HepG2 (cell line): ENCODE results near the gene MED9. TPM values are rescaled to one million over a fixed set of nuclear protein-coding genes. Genes with fewer than 3 reads are reported as not detected.

Experiments used
- BATF2 ChIP-seq: sonication (generic); formaldehyde crosslinking; IDR thresholded peaks from 2 replicates; pipeline ENCODE4 v1.8.0; 2022; ENCODE audit warnings: mild to moderate bottlenecking, missing genetic modification reagents, moderate library complexity
- ERF ChIP-seq: IDR thresholded peaks from 2 replicates; pipeline ENCODE4 v1.6.1; 2018; ENCODE audit warnings: missing biosample characterization, missing genetic modification reagents
- FOXK1 ChIP-seq: sonication (generic); formaldehyde crosslinking; IDR thresholded peaks from 2 replicates; pipeline ENCODE4 v1.4.0; 2020; ENCODE audit warnings: low read depth, missing genetic modification reagents, borderline replicate concordance
- FOXP1 ChIP-seq, 2 experiments: fragments of 450-650 bp in 1 of 2; IDR thresholded peaks; 2 replicates each; pipeline ENCODE4 v1.6.1; 2017 to 2018; ENCODE audit warnings: antibody characterized with exemption in 1 of 2
- GPN1 ChIP-seq: sonication (generic); formaldehyde crosslinking; IDR thresholded peaks from 2 replicates; pipeline ENCODE4 v1.5.1; 2020; ENCODE audit warnings: missing genetic modification reagents, borderline replicate concordance
- KLF12 ChIP-seq: sonication (generic); formaldehyde crosslinking; IDR thresholded peaks from 2 replicates; pipeline ENCODE4 v1.4.0; 2020; ENCODE audit warnings: missing genetic modification reagents, borderline replicate concordance
- KMT2A ChIP-seq: sonication (generic); formaldehyde crosslinking; IDR thresholded peaks from 2 replicates; pipeline ENCODE4 v1.4.0; 2020; ENCODE audit warnings: missing genetic modification reagents
- NFKBIZ ChIP-seq: IDR thresholded peaks from 2 replicates; pipeline ENCODE4 v1.6.1; 2018; ENCODE audit warnings: missing genetic modification reagents, missing compliant biosample characterization
- NPAS2 ChIP-seq: sonication (generic); formaldehyde crosslinking; IDR thresholded peaks from 2 replicates; pipeline ENCODE4 v1.8.0; 2022; ENCODE audit warnings: mild to moderate bottlenecking, missing genetic modification reagents, borderline replicate concordance
- TBX3 ChIP-seq: fragments of 450-650 bp; IDR thresholded peaks from 2 replicates; pipeline ENCODE4 v1.6.1; 2017; ENCODE audit warnings: antibody characterized with exemption, mild to moderate bottlenecking, inconsistent platforms, borderline replicate concordance
- TRIM22 ChIP-seq: fragments of 450-650 bp; IDR thresholded peaks from 2 replicates; pipeline ENCODE4 v1.6.1; 2017
- ZHX2 ChIP-seq, 2 experiments: sonication (generic) in 1 of 2; formaldehyde crosslinking in 1 of 2; IDR thresholded peaks; 2 replicates each; pipeline versions ENCODE4 v1.6.1 to v1.9.0; 2014 to 2022; ENCODE audit warnings: antibody characterized with exemption in 1 of 2, borderline replicate concordance in 1 of 2, inconsistent platforms in 1 of 2, low read depth in 1 of 2, missing genetic modification reagents in 1 of 2
- ZMYM4 ChIP-seq: sonication (generic); formaldehyde crosslinking; IDR thresholded peaks from 2 replicates; pipeline ENCODE4 v1.8.1; 2023; ENCODE audit warnings: mild to moderate bottlenecking, missing genetic modification reagents
- ZNF501 ChIP-seq: sonication (generic); formaldehyde crosslinking; IDR thresholded peaks from 2 replicates; pipeline ENCODE4 v1.5.1; 2020; ENCODE audit warnings: mild to moderate bottlenecking, moderate library complexity, missing genetic modification reagents
- ZNF570 ChIP-seq: sonication (generic); formaldehyde crosslinking; IDR thresholded peaks from 2 replicates; pipeline ENCODE4 v1.4.0; 2020; ENCODE audit warnings: mild to moderate bottlenecking, missing genetic modification reagents, borderline replicate concordance
- ZNF766 ChIP-seq: sonication (generic); formaldehyde crosslinking; IDR thresholded peaks from 2 replicates; pipeline ENCODE4 v1.5.0; 2020; ENCODE audit warnings: missing genetic modification reagents, borderline replicate concordance
- ZNF800 ChIP-seq: sonication (generic); formaldehyde crosslinking; IDR thresholded peaks from 2 replicates; pipeline ENCODE4 v1.4.0; 2020; ENCODE audit warnings: missing genetic modification reagents
- ZNF839 ChIP-seq: sonication (generic); formaldehyde crosslinking; IDR thresholded peaks from 2 replicates; pipeline ENCODE4 v1.4.0; 2020; ENCODE audit warnings: missing genetic modification reagents, mild to moderate bottlenecking, borderline replicate concordance
- ZNF841 ChIP-seq: sonication (generic); formaldehyde crosslinking; IDR thresholded peaks from 2 replicates; pipeline ENCODE4 v1.8.1; 2023; ENCODE audit warnings: missing genetic modification reagents, borderline replicate concordance
- polyA plus RNA-seq, 8 experiments: library from polyadenylated mRNA; depleted of rRNA in 3 of 8; stranded (reverse) in 7 of 8; unstranded in 1 of 8; fragments of >200 nt; fragmentation: Illumina TruSeq in 4 of 8; extraction: Trizol in 4 of 8; gene quantifications; 2 replicates each; pipeline versions ENCODE4 v1.2.1 to v1.2.3, GENCODE V29; 2011 to 2016; ENCODE audit warnings: low read depth in 4 of 8, missing spikeins in 1 of 8, mixed read lengths in 1 of 8; ENCODE audit not compliant: insufficient read depth in 1 of 8
- total RNA-seq, 5 experiments: library from RNA; depleted of rRNA; stranded (reverse); fragments of >200 nt; fragmentation: Illumina TruSeq; extraction: Trizol; gene quantifications; 2 replicates each; pipeline ENCODE4 v1.2.3, GENCODE V29; 2016; ENCODE audit warnings: low read depth in 1 of 5

Gene MED9
- total and polyA plus RNA-seq, 2 of the 13 experiments (the other 11 are each of a cell fraction or from before 2014, with no cell fraction given): 11.9 to 15.1 TPM

GRCh38 chr17:17445925-17446665, 30.7 kb upstream of the MED9 start (continued):
- TF ChIP-seq ZHX2 (IDR thresholded peaks at IDR 0.05; ENCODE audit: low read depth) (peak; percentile 62; the same call in 1 of the 2 replicates), ZHX2 (CRISPR knock-in tag; IDR thresholded peaks at IDR 0.05; ENCODE audit: borderline replicate concordance) (peak; percentile 83; the same call in 1 of the 2 replicates), ZNF841 (CRISPR knock-in tag) (no peak), FOXP1 (IDR thresholded peaks at IDR 0.05) (no peak), FOXP1 (CRISPR knock-in tag; IDR thresholded peaks at IDR 0.05) (peak; percentile 97), TBX3 (peak; percentile 92; the same call in 1 of the 2 replicates), KMT2A (CRISPR knock-in tag) (no peak), ZNF766 (CRISPR knock-in tag) (no peak; the same call in 1 of the 2 replicates), ZNF839 (CRISPR knock-in tag) (no peak), ZNF570 (no peak), ZNF501 (0 out of 2 replicates have a peak, but pooled peaks have one; percentile 53), KLF12 (CRISPR knock-in tag) (no peak; the same call in 1 of the 2 replicates), FOXK1 (CRISPR knock-in tag) (peak; percentile 90), ZMYM4 (CRISPR knock-in tag) (peak; percentile 69), NFKBIZ (peak; percentile 29; the same call in 1 of the 2 replicates), BATF2 (CRISPR knock-in tag) (no peak), TRIM22 (no peak), NPAS2 (CRISPR knock-in tag) (no peak), GPN1 (CRISPR knock-in tag) (no peak), ZNF800 (CRISPR knock-in tag) (peak; percentile 78; the same call in 1 of the 2 replicates), ERF (peak; percentile 94)
